ENCODE measurements around the gene ITPA.

DNA sequence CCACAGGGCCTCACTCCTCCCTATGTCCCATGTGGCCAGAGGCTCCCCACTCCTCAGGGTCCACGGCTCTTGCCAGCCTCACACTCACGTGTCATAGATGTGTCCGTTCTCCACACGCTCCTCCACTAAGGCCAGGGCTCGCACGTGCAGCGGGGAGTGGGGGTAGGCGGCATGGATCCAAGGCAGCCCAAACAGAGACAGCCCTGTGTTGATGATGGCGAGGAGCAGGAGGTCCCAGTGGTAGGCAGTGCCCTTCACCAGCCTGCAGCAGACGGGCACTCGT, 19.4 kb downstream of the ITPA start:
- TF ChIP-seq, protein P1, sequence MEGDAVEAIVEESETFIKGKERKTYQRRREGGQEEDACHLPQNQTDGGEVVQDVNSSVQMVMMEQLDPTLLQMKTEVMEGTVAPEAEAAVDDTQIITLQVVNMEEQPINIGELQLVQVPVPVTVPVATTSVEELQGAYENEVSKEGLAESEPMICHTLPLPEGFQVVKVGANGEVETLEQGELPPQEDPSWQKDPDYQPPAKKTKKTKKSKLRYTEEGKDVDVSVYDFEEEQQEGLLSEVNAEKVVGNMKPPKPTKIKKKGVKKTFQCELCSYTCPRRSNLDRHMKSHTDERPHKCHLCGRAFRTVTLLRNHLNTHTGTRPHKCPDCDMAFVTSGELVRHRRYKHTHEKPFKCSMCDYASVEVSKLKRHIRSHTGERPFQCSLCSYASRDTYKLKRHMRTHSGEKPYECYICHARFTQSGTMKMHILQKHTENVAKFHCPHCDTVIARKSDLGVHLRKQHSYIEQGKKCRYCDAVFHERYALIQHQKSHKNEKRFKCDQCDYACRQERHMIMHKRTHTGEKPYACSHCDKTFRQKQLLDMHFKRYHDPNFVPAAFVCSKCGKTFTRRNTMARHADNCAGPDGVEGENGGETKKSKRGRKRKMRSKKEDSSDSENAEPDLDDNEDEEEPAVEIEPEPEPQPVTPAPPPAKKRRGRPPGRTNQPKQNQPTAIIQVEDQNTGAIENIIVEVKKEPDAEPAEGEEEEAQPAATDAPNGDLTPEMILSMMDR (IDR thresholded peaks at IDR 0.05), result no peak
- TF ChIP-seq POLR2A (IDR thresholded peaks at IDR 0.05), result no peak
